Measurements from ENCODE around the gene PRDM10.

The PRDM10 gene

GRCh38 chr11:130000552-130001176, 2.0 kb downstream of the PRDM10 start:
- H2AFZ ChIP-seq (ENCODE audit: low read depth, low read length), result no peak overlapping the region
- H4K91ac ChIP-seq (ENCODE audit: low read length), result no peak overlapping the region
- H3K14ac ChIP-seq (ENCODE audit: low read length in 2 of 2), result no peak overlapping the region
- H2AK5ac ChIP-seq (ENCODE audit: low read length, severe bottlenecking), result peak overlapping the region; percentile 42
- no peak overlapping the region for H3K18ac ChIP-seq (ENCODE audit: low read depth in 1 of 2, low read length in 2 of 2)
- H2BK15ac ChIP-seq (ENCODE audit: low read depth, poor library complexity, severe bottlenecking), result no peak overlapping the region
- H3K4me2 ChIP-seq (ENCODE audit: low read length, poor library complexity, severe bottlenecking), result peak overlapping the region; percentile 29
- H3K79me1 ChIP-seq (replicated peaks; ENCODE audit: low read length, poor library complexity, severe bottlenecking), result peaks cover 12% of the 10 kb centered on the region
- H3K23ac ChIP-seq (ENCODE audit: low read length in 2 of 2), result no peak overlapping the region
- H2BK120ac ChIP-seq (ENCODE audit: low read depth, low read length), result no peak overlapping the region
- H3K9me3 ChIP-seq (ENCODE audit: control insufficient read depth, low read length), result no peaks in the 10 kb centered on the region
- H3K9ac ChIP-seq (ENCODE audit: low read length), result peak overlapping the region; percentile 98
- peak overlapping the region in 1 of 2 experiments; percentile 95 for H3K4me3 ChIP-seq (ENCODE audit: insufficient read depth in 1 of 2, low read depth in 1 of 2, low read length in 2 of 2)
- no peak overlapping the region for H2BK12ac ChIP-seq (ENCODE audit: low read length in 2 of 2)
- no peak overlapping the region for H3K27ac ChIP-seq (ENCODE audit: low read length, poor library complexity, severe bottlenecking)
- DNase-seq, result no peak
- peaks cover 0 to 11% of the 10 kb centered on the region in 2 experiments for H3K36me3 ChIP-seq (ENCODE audit: control insufficient read depth in 1 of 2, insufficient read depth in 2 of 2, low read depth in 1 of 2, low read length in 2 of 2)
- H3K4me1 ChIP-seq (ENCODE audit: control insufficient read depth, insufficient read depth, low read depth, low read length), result peaks cover 8% of the 10 kb centered on the region
- H3K27me3 ChIP-seq (ENCODE audit: control insufficient read depth in 1 of 2, insufficient read depth in 1 of 2, low read length in 2 of 2), result no peaks in the 10 kb centered on the region
- no peak overlapping the region for H2BK5ac ChIP-seq (ENCODE audit: low read depth, low read length, poor library complexity, severe bottlenecking)
- WGBS, result 94% methylated on average over 18 of the region's 18 CpGs
- no peak overlapping the region for H3K4ac ChIP-seq (ENCODE audit: low read depth in 1 of 2, low read length in 2 of 2)
- no peak overlapping the region for H4K8ac ChIP-seq (ENCODE audit: low read length)

- no peak overlapping the region for H3K4me2 ChIP-seq (ENCODE audit: low read length, poor library complexity, severe bottlenecking)
Observed at GRCh38 chr11:129999407-129999806, 3.2 kb downstream of the PRDM10 start.

GRCh38 chr11:129998905-129999304, 3.7 kb downstream of the PRDM10 start:
- Histone ChIP-seq H3K4me2 (ENCODE audit: low read length, poor library complexity, severe bottlenecking) (no peak overlapping the region), H2BK120ac (ENCODE audit: low read depth, low read length) (no peak overlapping the region), H3K9me3 (ENCODE audit: control insufficient read depth, low read length) (no peaks in the 10 kb centered on the region), H4K8ac (ENCODE audit: low read length) (no peak overlapping the region), H3K18ac (ENCODE audit: low read depth in 1 of 2, low read length in 2 of 2) (no peak overlapping the region), H3K79me1 (replicated peaks; ENCODE audit: low read length, poor library complexity, severe bottlenecking) (peaks cover 15% of the 10 kb centered on the region), H2BK15ac (ENCODE audit: low read depth, poor library complexity, severe bottlenecking) (no peak overlapping the region), H3K27me3 (ENCODE audit: control insufficient read depth in 1 of 2, insufficient read depth in 1 of 2, low read length in 2 of 2) (no peaks in the 10 kb centered on the region), H4K91ac (ENCODE audit: low read length) (no peak overlapping the region), H2AK5ac (ENCODE audit: low read length, severe bottlenecking) (no peak overlapping the region), H3K4ac (ENCODE audit: low read depth in 1 of 2, low read length in 2 of 2) (no peak overlapping the region), H3K4me1 (ENCODE audit: control insufficient read depth, insufficient read depth, low read depth, low read length) (peaks cover 3% of the 10 kb centered on the region), H2BK12ac (ENCODE audit: low read length in 2 of 2) (no peak overlapping the region), H3K36me3 (ENCODE audit: control insufficient read depth in 1 of 2, insufficient read depth in 2 of 2, low read depth in 1 of 2, low read length in 2 of 2) (peaks cover 0 to 18% of the 10 kb centered on the region in 2 experiments), H3K14ac (ENCODE audit: low read length in 2 of 2) (no peak overlapping the region), H2AFZ (ENCODE audit: low read depth, low read length) (no peak overlapping the region), H3K4me3 (ENCODE audit: insufficient read depth in 1 of 2, low read depth in 1 of 2, low read length in 2 of 2) (no peak overlapping the region), H3K27ac (ENCODE audit: low read length, poor library complexity, severe bottlenecking) (no peak overlapping the region), H3K23ac (ENCODE audit: low read length in 2 of 2) (no peak overlapping the region), H2BK5ac (ENCODE audit: low read depth, low read length, poor library complexity, severe bottlenecking) (no peak overlapping the region), H3K9ac (ENCODE audit: low read length) (no peak overlapping the region)
- whole genome bisulfite sequencing, result 93% methylated on average over 7 of the region's 7 CpGs
- DNase-seq, result no peak

More at GRCh38 chr11:129999407-129999806, 3.2 kb downstream of the PRDM10 start:
- Histone ChIP-seq H3K9ac (ENCODE audit: low read length) (no peak overlapping the region), H2AFZ (ENCODE audit: low read depth, low read length) (no peak overlapping the region), H3K36me3 (ENCODE audit: control insufficient read depth in 1 of 2, insufficient read depth in 2 of 2, low read depth in 1 of 2, low read length in 2 of 2) (peaks cover 0 to 18% of the 10 kb centered on the region in 2 experiments), H3K18ac (ENCODE audit: low read depth in 1 of 2, low read length in 2 of 2) (no peak overlapping the region), H3K14ac (ENCODE audit: low read length in 2 of 2) (no peak overlapping the region), H3K4me1 (ENCODE audit: control insufficient read depth, insufficient read depth, low read depth, low read length) (peaks cover 5% of the 10 kb centered on the region), H4K8ac (ENCODE audit: low read length) (no peak overlapping the region), H2BK120ac (ENCODE audit: low read depth, low read length) (no peak overlapping the region), H3K4ac (ENCODE audit: low read depth in 1 of 2, low read length in 2 of 2) (no peak overlapping the region), H2BK12ac (ENCODE audit: low read length in 2 of 2) (no peak overlapping the region), H2BK15ac (ENCODE audit: low read depth, poor library complexity, severe bottlenecking) (no peak overlapping the region), H2AK5ac (ENCODE audit: low read length, severe bottlenecking) (no peak overlapping the region), H3K9me3 (ENCODE audit: control insufficient read depth, low read length) (no peaks in the 10 kb centered on the region), H3K27ac (ENCODE audit: low read length, poor library complexity, severe bottlenecking) (no peak overlapping the region), H3K23ac (ENCODE audit: low read length in 2 of 2) (no peak overlapping the region), H3K27me3 (ENCODE audit: control insufficient read depth in 1 of 2, insufficient read depth in 1 of 2, low read length in 2 of 2) (no peaks in the 10 kb centered on the region), H4K91ac (ENCODE audit: low read length) (no peak overlapping the region), H3K79me1 (replicated peaks; ENCODE audit: low read length, poor library complexity, severe bottlenecking) (peaks cover 15% of the 10 kb centered on the region), H2BK5ac (ENCODE audit: low read depth, low read length, poor library complexity, severe bottlenecking) (no peak overlapping the region), H3K4me3 (ENCODE audit: insufficient read depth in 1 of 2, low read depth in 1 of 2, low read length in 2 of 2) (no peak overlapping the region)
- DNase-seq, result no peak
- WGBS, result 100% methylated on average over 4 of the region's 4 CpGs

GRCh38 chr11:129998107-129998506, 4.5 kb downstream of the PRDM10 start:
- WGBS, result no CpG with 5 or more reads among the region's 1 CpG
- H3K27ac ChIP-seq (ENCODE audit: low read length, poor library complexity, severe bottlenecking), result no peak overlapping the region
- DNase-seq, result no peak

More at GRCh38 chr11:129998107-129998506, 4.5 kb downstream of the PRDM10 start:
- Histone ChIP-seq H2BK12ac (ENCODE audit: low read length in 2 of 2) (no peak overlapping the region), H4K8ac (ENCODE audit: low read length) (no peak overlapping the region), H3K4me3 (ENCODE audit: insufficient read depth in 1 of 2, low read depth in 1 of 2, low read length in 2 of 2) (no peak overlapping the region), H3K23ac (ENCODE audit: low read length in 2 of 2) (no peak overlapping the region), H3K9ac (ENCODE audit: low read length) (no peak overlapping the region), H3K4me2 (ENCODE audit: low read length, poor library complexity, severe bottlenecking) (no peak overlapping the region), H3K18ac (ENCODE audit: low read depth in 1 of 2, low read length in 2 of 2) (no peak overlapping the region), H3K14ac (ENCODE audit: low read length in 2 of 2) (no peak overlapping the region), H2AK5ac (ENCODE audit: low read length, severe bottlenecking) (no peak overlapping the region), H3K4me1 (ENCODE audit: control insufficient read depth, insufficient read depth, low read depth, low read length) (peaks cover 3% of the 10 kb centered on the region), H4K91ac (ENCODE audit: low read length) (no peak overlapping the region), H3K27me3 (ENCODE audit: control insufficient read depth in 1 of 2, insufficient read depth in 1 of 2, low read length in 2 of 2) (no peaks in the 10 kb centered on the region), H3K9me3 (ENCODE audit: control insufficient read depth, low read length) (no peaks in the 10 kb centered on the region), H2BK15ac (ENCODE audit: low read depth, poor library complexity, severe bottlenecking) (no peak overlapping the region), H3K4ac (ENCODE audit: low read depth in 1 of 2, low read length in 2 of 2) (no peak overlapping the region), H2BK120ac (ENCODE audit: low read depth, low read length) (no peak overlapping the region), H2AFZ (ENCODE audit: low read depth, low read length) (no peak overlapping the region), H2BK5ac (ENCODE audit: low read depth, low read length, poor library complexity, severe bottlenecking) (no peak overlapping the region), H3K79me1 (replicated peaks; ENCODE audit: low read length, poor library complexity, severe bottlenecking) (peaks cover 15% of the 10 kb centered on the region), H3K36me3 (ENCODE audit: control insufficient read depth in 1 of 2, insufficient read depth in 2 of 2, low read depth in 1 of 2, low read length in 2 of 2) (peaks cover 0 to 18% of the 10 kb centered on the region in 2 experiments)

All from mesenchymal stem cell (in vitro differentiated cells and primary cell).